H9 (cell line): ENCODE measurements around the gene TMSB15B. TPM values are rescaled to one million over a fixed set of nuclear protein-coding genes. Genes with fewer than 3 reads are reported as not detected.
"Not testable (repeated sequence)": the region's sequence is repeated elsewhere in the genome, so short reads cannot be mapped to it uniquely, and the experiment has no call there.

Source experiments
- DNase-seq: peaks from one replicate; pipeline ENCODE4 v3.0.0-alpha.2; 2017
- H2AFZ ChIP-seq: one replicate; pipeline ENCODE4 v1.6.1; 2013; ENCODE audit warnings: mild to moderate bottlenecking, low read length, control low read depth, moderate library complexity
- H2AK5ac ChIP-seq: 2 replicates; pipeline ENCODE4 v1.6.1; 2013; ENCODE audit warnings: low read length, control low read depth, mixed read lengths; ENCODE audit not compliant: insufficient read length
- H2BK120ac ChIP-seq: one replicate; pipeline ENCODE4 v1.6.1; 2013; ENCODE audit warnings: low read depth, mild to moderate bottlenecking, low read length, control low read depth, inconsistent platforms; ENCODE audit not compliant: poor library complexity, severe bottlenecking
- H2BK12ac ChIP-seq: 2 replicates; pipeline ENCODE4 v1.6.1; 2013; ENCODE audit warnings: low read length, control low read depth, mixed read lengths, low read depth; ENCODE audit not compliant: insufficient read length
- H2BK15ac ChIP-seq: 2 replicates; pipeline ENCODE4 v1.6.1; 2013; ENCODE audit warnings: low read depth, low read length, control low read depth
- H2BK20ac ChIP-seq: one replicate; pipeline ENCODE4 v1.6.1; 2013; ENCODE audit warnings: low read depth, mild to moderate bottlenecking, low read length, control low read depth, inconsistent platforms; ENCODE audit not compliant: poor library complexity, severe bottlenecking
- H2BK5ac ChIP-seq: 2 replicates; pipeline ENCODE4 v1.6.1; 2013; ENCODE audit warnings: low read length, control low read depth, mixed read lengths; ENCODE audit not compliant: insufficient read length
- H3K14ac ChIP-seq: 2 replicates; pipeline ENCODE4 v1.6.1; 2013; ENCODE audit warnings: low read length, control low read depth; ENCODE audit not compliant: insufficient read depth
- H3K18ac ChIP-seq: 2 replicates; pipeline ENCODE4 v1.6.1; 2013; ENCODE audit warnings: low read depth, mild to moderate bottlenecking, mixed read lengths, low read length, control low read depth; ENCODE audit not compliant: insufficient read length
- H3K23ac ChIP-seq: 2 replicates; pipeline ENCODE4 v1.6.1; 2013; ENCODE audit warnings: low read length, control low read depth, mixed read lengths, low read depth; ENCODE audit not compliant: insufficient read length
- H3K23me2 ChIP-seq: 2 replicates; pipeline ENCODE4 v1.6.1; 2013; ENCODE audit warnings: low read depth, mild to moderate bottlenecking, mixed read lengths, low read length, control low read depth; ENCODE audit not compliant: insufficient read length, poor library complexity, severe bottlenecking
- H3K27ac ChIP-seq: 2 replicates; pipeline ENCODE4 v1.5.1; 2013; ENCODE audit warnings: low read length, control low read depth, mixed read lengths, low read depth; ENCODE audit not compliant: insufficient read length
- H3K27me3 ChIP-seq: 2 replicates; pipeline ENCODE4 v1.6.1; 2013; ENCODE audit warnings: low read length, control low read depth, inconsistent platforms; ENCODE audit not compliant: insufficient read depth
- H3K4ac ChIP-seq: 2 replicates; pipeline ENCODE4 v1.6.1; 2013; ENCODE audit warnings: low read depth, mild to moderate bottlenecking, control low read depth, inconsistent platforms, low read length, moderate library complexity
- H3K4me1 ChIP-seq: 2 replicates; pipeline ENCODE4 v1.6.1; 2013; ENCODE audit warnings: low read length, control low read depth, inconsistent platforms; ENCODE audit not compliant: insufficient read depth
- H3K4me2 ChIP-seq: 2 replicates; pipeline ENCODE4 v1.6.1; 2013; ENCODE audit warnings: low read length, control low read depth, mixed read lengths; ENCODE audit not compliant: insufficient read length, insufficient read depth
- H3K56ac ChIP-seq: 2 replicates; pipeline ENCODE4 v1.6.1; 2013; ENCODE audit warnings: low read depth, mild to moderate bottlenecking, mixed read lengths, low read length, control low read depth; ENCODE audit not compliant: insufficient read length
- H3K79me1 ChIP-seq: 2 replicates; pipeline ENCODE4 v1.6.1; 2013; ENCODE audit warnings: low read depth, mild to moderate bottlenecking, moderate library complexity, low read length, control low read depth, inconsistent platforms; ENCODE audit not compliant: insufficient read depth, poor library complexity, severe bottlenecking
- H3K79me2 ChIP-seq: 2 replicates; pipeline ENCODE4 v1.6.1; 2013; ENCODE audit warnings: low read length, control low read depth, inconsistent platforms; ENCODE audit not compliant: insufficient read depth
- H3K9ac ChIP-seq: 2 replicates; pipeline ENCODE4 v1.6.1; 2013; ENCODE audit warnings: low read length, control low read depth, mixed read lengths; ENCODE audit not compliant: insufficient read length; ENCODE audit errors: extremely low read depth
- H3K9me3 ChIP-seq: one replicate; pipeline ENCODE4 v1.6.1; 2013; ENCODE audit warnings: low read depth, low read length, inconsistent platforms; ENCODE audit not compliant: control insufficient read depth
- H3T11ph ChIP-seq: one replicate; pipeline ENCODE4 v1.6.1; 2013; ENCODE audit warnings: mild to moderate bottlenecking, low read length, control low read depth, inconsistent platforms
- H4K20me1 ChIP-seq: one replicate; pipeline ENCODE4 v1.6.1; 2013; ENCODE audit not compliant: control insufficient read depth, insufficient read length, insufficient read depth
- H4K5ac ChIP-seq: 2 replicates; pipeline ENCODE4 v1.6.1; 2013; ENCODE audit warnings: low read depth, mild to moderate bottlenecking, mixed read lengths, low read length, control low read depth; ENCODE audit not compliant: insufficient read length
- H4K8ac ChIP-seq: replicated peaks from 2 replicates; pipeline ENCODE4 v1.6.1; 2013; ENCODE audit warnings: low read length, control low read depth, mixed read lengths, low read depth; ENCODE audit not compliant: insufficient read length
- H4K91ac ChIP-seq: 2 replicates; pipeline ENCODE4 v1.6.1; 2013; ENCODE audit warnings: low read depth, mild to moderate bottlenecking, moderate library complexity, mixed read lengths, low read length, control low read depth; ENCODE audit not compliant: insufficient read length
- H3K27ac Mint-ChIP-seq, 3 experiments: 2 replicates in 2 of 3; 3 replicates in 1 of 3; pipeline ENCODE4 v1.8.0; 2020 to 2021; ENCODE audit warnings: mixed read lengths in 3 of 3, mild to moderate bottlenecking in 1 of 3, moderate library complexity in 1 of 3
- H3K27me3 Mint-ChIP-seq: 2 replicates; pipeline ENCODE4 v1.8.0; 2021; ENCODE audit warnings: low read depth, mild to moderate bottlenecking, moderate library complexity, mixed read lengths
- H3K36me3 Mint-ChIP-seq, 3 experiments: 2 replicates in 2 of 3; 3 replicates in 1 of 3; pipeline ENCODE4 v1.8.0; 2020 to 2021; ENCODE audit warnings: low read depth in 3 of 3, mixed read lengths in 3 of 3; ENCODE audit not compliant: insufficient read depth in 1 of 3
- H3K4me1 Mint-ChIP-seq, 2 experiments: 2 replicates each; pipeline ENCODE4 v1.8.0; 2020; ENCODE audit warnings: mixed read lengths in 2 of 2
- H3K4me3 Mint-ChIP-seq, 2 experiments: 2 replicates in 1 of 2; 3 replicates in 1 of 2; pipeline ENCODE4 v1.8.0; 2020 to 2021; ENCODE audit warnings: mild to moderate bottlenecking in 2 of 2, mixed read lengths in 2 of 2, moderate library complexity in 1 of 2
- H3K9me3 Mint-ChIP-seq, 2 experiments: 2 replicates in 1 of 2; 3 replicates in 1 of 2; pipeline ENCODE4 v1.8.0; 2020; ENCODE audit warnings: mild to moderate bottlenecking in 2 of 2, mixed read lengths in 2 of 2, moderate library complexity in 1 of 2
- CTCF ChIP-seq: fragments of 200-600 bp; sonication (generic); conservative IDR thresholded peaks from 3 replicates; pipeline ENCODE4 v1.8.0; 2021; ENCODE audit warnings: antibody characterized with exemption, mild to moderate bottlenecking
- WGBS: extraction: QIAGEN DNeasy Blood & Tissue Kit; methylation state at CpG from one replicate; pipeline ENCODE4 v1.1.7; 2013; ENCODE audit warnings: missing lambda C conversion rate, low lambda C conversion rate, mixed read lengths; ENCODE audit not compliant: insufficient read length; ENCODE audit errors: extremely low coverage; 5-methylcytosine and 5-hydroxymethylcytosine counted together
- total RNA-seq: library from RNA; stranded (reverse); gene quantifications from 2 replicates; pipeline ENCODE4 v1.2.1, GENCODE V29; 2021

TMSB15B gene
- total RNA-seq, 1 experiment from 2014 or later: 9.6 TPM

- WGBS: no CpG with 5 or more reads among the region's 6 CpGs
- DNase-seq: no peak
- Histone ChIP-seq H4K20me1 (no peaks in the 10 kb centered on the region), H2BK15ac (no peak overlapping the region), H3K23ac (no peak overlapping the region), H3K18ac (no peak overlapping the region), H4K91ac (no peak overlapping the region), H2AFZ (no peak overlapping the region), H3K27ac (no peak overlapping the region), H3K4ac (no peak overlapping the region), H3K79me1 (no peaks in the 10 kb centered on the region), H3K79me2 (no peaks in the 10 kb centered on the region), H2BK20ac (no peak overlapping the region), H3K27me3 (no peaks in the 10 kb centered on the region), H3K14ac (no peak overlapping the region), H4K5ac (no peak overlapping the region), H2BK12ac (no peak overlapping the region), H2BK5ac (no peak overlapping the region), H3K56ac (no peak overlapping the region), H2AK5ac (no peak overlapping the region), H3K9me3 (peaks cover 9% of the 10 kb centered on the region), H2BK120ac (no peak overlapping the region), H3T11ph (no peak overlapping the region), H3K23me2 (no peaks in the 10 kb centered on the region), H4K8ac (no peak overlapping the region), H3K4me2 (no peak overlapping the region), H3K4me1 (no peaks in the 10 kb centered on the region), H3K9ac (no peak overlapping the region)
- peaks cover 0 to 3% (median 2%) of the 10 kb centered on the region in 3 experiments; a peak in 2 of 7 replicates for H3K36me3 Mint-ChIP-seq
- no peak overlapping the region for H3K4me3 Mint-ChIP-seq
- H3K27me3 Mint-ChIP-seq: peaks cover 6% of the 10 kb centered on the region
- peaks cover 5 to 15% of the 10 kb centered on the region in 2 experiments; a peak in 4 of 5 replicates for H3K9me3 Mint-ChIP-seq
- H3K4me1 Mint-ChIP-seq: no peaks in the 10 kb centered on the region
- no peak for TF ChIP-seq CTCF
- no peak overlapping the region for H3K27ac Mint-ChIP-seq
These were observed 8.2 kb upstream of the TMSB15B start for GRCh38 chrX:103954259-103954658.

- H3K4me2 ChIP-seq, H4K91ac ChIP-seq, H3K27me3 Mint-ChIP-seq, H3K4me1 Mint-ChIP-seq, H4K8ac ChIP-seq, H4K20me1 ChIP-seq, H3K27ac Mint-ChIP-seq, H2BK5ac ChIP-seq, H3K4me1 ChIP-seq, H3K4me3 Mint-ChIP-seq, H3K9me3 ChIP-seq, H2AFZ ChIP-seq, H2BK20ac ChIP-seq, H4K5ac ChIP-seq, H2BK15ac ChIP-seq, H2BK12ac ChIP-seq, H3K56ac ChIP-seq, H3K27ac ChIP-seq, H3K9ac ChIP-seq, H3K23ac ChIP-seq, H3K4ac ChIP-seq, H2AK5ac ChIP-seq, H3K79me1 ChIP-seq, H2BK120ac ChIP-seq, H3K18ac ChIP-seq, DNase-seq, H3K36me3 Mint-ChIP-seq, H3K14ac ChIP-seq, H3K27me3 ChIP-seq, H3K9me3 Mint-ChIP-seq, H3K23me2 ChIP-seq, H3K79me2 ChIP-seq, H3T11ph ChIP-seq: not testable (repeated sequence)
- WGBS: no CpG with 5 or more reads among the region's 6 CpGs
These were observed 1.8 kb upstream of the TMSB15B start for GRCh38 chrX:103960599-103960998.
